ENCODE results near the gene MYO5B.

The MYO5B gene

GRCh38 chr18:49921318-49921985, 273.5 kb downstream of the MYO5B start:
- in situ Hi-C loops (cut with HindIII; ENCODE audit: low sequenced_read_pairs) = no loop called here

DNA sequence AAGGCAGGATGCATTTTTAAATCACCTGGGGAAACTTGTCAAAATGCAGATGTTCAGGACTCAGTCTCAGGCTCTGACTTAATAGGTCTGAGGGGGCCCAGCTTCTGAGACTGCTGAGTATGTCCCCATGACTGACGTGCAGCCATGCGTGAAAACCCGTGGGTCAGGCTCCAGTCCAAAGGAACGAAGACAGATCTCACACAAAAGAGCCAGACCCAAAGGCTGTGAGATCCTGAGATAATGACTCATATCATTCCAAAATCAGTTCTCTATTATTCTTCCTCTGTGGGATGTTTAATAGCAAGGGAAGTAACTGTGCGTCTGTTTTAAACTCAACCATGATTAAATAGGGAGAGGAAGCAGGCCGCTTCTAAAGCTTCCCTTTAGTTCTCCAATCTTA, 274.2 kb downstream of the MYO5B start:
- DNase-seq (ENCODE audit: low read depth) = peak; percentile 76
- TF ChIP-seq, protein P1, sequence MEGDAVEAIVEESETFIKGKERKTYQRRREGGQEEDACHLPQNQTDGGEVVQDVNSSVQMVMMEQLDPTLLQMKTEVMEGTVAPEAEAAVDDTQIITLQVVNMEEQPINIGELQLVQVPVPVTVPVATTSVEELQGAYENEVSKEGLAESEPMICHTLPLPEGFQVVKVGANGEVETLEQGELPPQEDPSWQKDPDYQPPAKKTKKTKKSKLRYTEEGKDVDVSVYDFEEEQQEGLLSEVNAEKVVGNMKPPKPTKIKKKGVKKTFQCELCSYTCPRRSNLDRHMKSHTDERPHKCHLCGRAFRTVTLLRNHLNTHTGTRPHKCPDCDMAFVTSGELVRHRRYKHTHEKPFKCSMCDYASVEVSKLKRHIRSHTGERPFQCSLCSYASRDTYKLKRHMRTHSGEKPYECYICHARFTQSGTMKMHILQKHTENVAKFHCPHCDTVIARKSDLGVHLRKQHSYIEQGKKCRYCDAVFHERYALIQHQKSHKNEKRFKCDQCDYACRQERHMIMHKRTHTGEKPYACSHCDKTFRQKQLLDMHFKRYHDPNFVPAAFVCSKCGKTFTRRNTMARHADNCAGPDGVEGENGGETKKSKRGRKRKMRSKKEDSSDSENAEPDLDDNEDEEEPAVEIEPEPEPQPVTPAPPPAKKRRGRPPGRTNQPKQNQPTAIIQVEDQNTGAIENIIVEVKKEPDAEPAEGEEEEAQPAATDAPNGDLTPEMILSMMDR (IDR thresholded peaks at IDR 0.05; ENCODE audit: low read depth, low read length, missing control alignments) = no peak
- in situ Hi-C loops (cut with HindIII; ENCODE audit: low sequenced_read_pairs) = no loop called here
- no peak overlapping the region for H3K4me3 ChIP-seq (ENCODE audit: low read depth, low read length)

More at GRCh38 chr18:49921318-49921985, 273.5 kb downstream of the MYO5B start:
- H3K4me3 ChIP-seq (ENCODE audit: low read depth, low read length) = no peak overlapping the region
- peak; percentile 22 for DNase-seq (ENCODE audit: low read depth)
- TF ChIP-seq, protein P1 (IDR thresholded peaks at IDR 0.05; ENCODE audit: low read depth, low read length, missing control alignments) = no peak

GRCh38 chr18:49917742-49918141, 277.2 kb downstream of the MYO5B start:
- in situ Hi-C loops (cut with HindIII; ENCODE audit: low sequenced_read_pairs) = no loop called here
- no peak for DNase-seq (ENCODE audit: low read depth)
- H3K4me3 ChIP-seq (ENCODE audit: low read depth, low read length) = no peak overlapping the region
- TF ChIP-seq, protein P1 (IDR thresholded peaks at IDR 0.05; ENCODE audit: low read depth, low read length, missing control alignments) = no peak

GRCh38 chr18:49915352-49915751, 279.6 kb downstream of the MYO5B start:
- DNase-seq (ENCODE audit: low read depth) = no peak
- TF ChIP-seq, protein P1 (IDR thresholded peaks at IDR 0.05; ENCODE audit: low read depth, low read length, missing control alignments) = no peak
- H3K4me3 ChIP-seq (ENCODE audit: low read depth, low read length) = no peak overlapping the region
- in situ Hi-C loops (cut with HindIII; ENCODE audit: low sequenced_read_pairs) = no loop called here

DNA sequence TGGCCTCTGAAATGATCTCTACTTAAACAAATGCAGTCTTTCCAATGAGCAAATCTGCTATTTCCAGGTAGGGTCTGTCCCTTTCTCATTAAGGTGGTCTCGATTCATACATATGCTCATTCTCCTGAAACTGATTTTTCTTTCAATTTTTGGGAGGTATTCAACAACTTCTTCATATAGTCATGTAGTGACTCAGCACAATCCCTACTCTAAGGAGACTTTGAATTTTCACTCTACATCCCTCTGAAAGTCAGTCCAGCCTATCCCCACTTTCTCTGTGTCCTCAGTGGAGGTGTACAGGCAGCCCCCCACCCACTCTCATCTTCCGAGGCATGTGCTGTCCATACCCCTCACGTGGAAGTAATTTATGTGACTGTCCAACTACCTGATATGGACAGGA, 281.7 kb downstream of the MYO5B start:
- in situ Hi-C loops (cut with HindIII; ENCODE audit: low sequenced_read_pairs) = no loop called here
- DNase-seq (ENCODE audit: low read depth) = no peak
- no peak overlapping the region for H3K4me3 ChIP-seq (ENCODE audit: low read depth, low read length)
- TF ChIP-seq, protein P1 (IDR thresholded peaks at IDR 0.05; ENCODE audit: low read depth, low read length, missing control alignments) = no peak

DNA sequence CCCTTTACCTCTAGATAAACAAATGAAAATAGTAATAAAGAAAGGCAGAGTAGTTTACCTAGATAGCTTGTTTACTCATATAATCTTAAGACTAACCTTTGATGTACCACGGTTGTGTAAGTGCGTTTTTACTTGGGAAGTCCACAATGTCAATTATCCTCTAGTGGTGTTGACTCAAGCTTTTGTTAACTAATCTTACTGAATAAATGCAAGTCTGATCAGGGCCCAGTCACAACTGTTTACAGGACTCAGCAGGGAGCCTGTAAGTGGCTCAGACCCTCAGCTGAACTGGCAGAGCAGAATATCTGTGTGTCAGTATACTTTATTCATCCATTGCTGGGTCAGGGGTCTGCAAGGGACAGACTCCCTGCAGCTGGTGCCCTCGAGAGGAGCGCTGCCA, 283.5 kb downstream of the MYO5B start:
- TF ChIP-seq, protein P1 (IDR thresholded peaks at IDR 0.05; ENCODE audit: low read depth, low read length, missing control alignments) = no peak
- no peak for DNase-seq (ENCODE audit: low read depth)
- in situ Hi-C loops (cut with HindIII; ENCODE audit: low sequenced_read_pairs) = no loop called here
- H3K4me3 ChIP-seq (ENCODE audit: low read depth, low read length) = no peak overlapping the region
